Esophagus muscularis mucosa (tissue), 4 donors: ENCODE data around the gene LAMA1. TPM values are rescaled to one million over a fixed set of nuclear protein-coding genes. Genes with fewer than 3 reads are reported as not detected.

Experiments
- DNase-seq: peaks from one replicate; pipeline ENCODE4 v3.0.0-alpha.2; 2017; ENCODE audit errors: extremely low spot score
- H3K27ac ChIP-seq, 4 donors: fragments of 200-600 bp; sonication (generic); replicated peaks in 1 of 4; 1 replicate in 3 of 4; 2 replicates in 1 of 4; pipeline ENCODE4 v1.5.1; 2016 to 2019; ENCODE audit warnings: mild to moderate bottlenecking in 1 of 4
- H3K27me3 ChIP-seq, 4 donors: fragments of 200-600 bp; sonication (generic); one replicate each; pipeline versions ENCODE4 v1.5.1 to v1.6.0; 2016 to 2019
- H3K36me3 ChIP-seq, 4 donors: fragments of 200-600 bp; sonication (generic); one replicate each; pipeline ENCODE4 v1.5.1; 2016 to 2019
- H3K4me1 ChIP-seq, 4 donors: fragments of 200-600 bp; sonication (generic); one replicate each; pipeline ENCODE4 v1.5.1; 2016 to 2019
- H3K4me3 ChIP-seq, 4 donors: fragments of 200-600 bp; sonication (generic); 1 replicate in 2 of 4; 2 replicates in 2 of 4; pipeline ENCODE4 v1.5.1; 2016 to 2019; ENCODE audit warnings: mild to moderate bottlenecking in 4 of 4, moderate library complexity in 1 of 4
- H3K9me3 ChIP-seq, 4 donors: fragments of 200-600 bp; sonication (generic); 1 replicate in 3 of 4; 2 replicates in 1 of 4; pipeline ENCODE4 v1.5.1; 2016 to 2019
- EP300 ChIP-seq: sonication (generic); formaldehyde crosslinking; IDR thresholded peaks from one replicate; pipeline ENCODE4 v1.6.1; 2017; ENCODE audit warnings: antibody characterized with exemption
- POLR2A ChIP-seq: fragments of 450-650 bp; IDR thresholded peaks from one replicate; pipeline ENCODE4 v1.6.1; 2017; ENCODE audit warnings: antibody characterized with exemption, moderate library complexity, mild to moderate bottlenecking, low read depth
- POLR2AphosphoS5 ChIP-seq, 2 donors: sonication (generic); formaldehyde crosslinking; IDR thresholded peaks; one replicate each; pipeline ENCODE4 v1.6.1; 2017; ENCODE audit warnings: antibody characterized with exemption in 2 of 2
- WGBS: methylation state at CpG from one replicate; pipeline ENCODE4 v1.1.5; 2018; 5-methylcytosine and 5-hydroxymethylcytosine counted together
- intact Hi-C: fragments of 100-400 bp; cut with DNase I; formaldehyde crosslinking; loops from one replicate; pipeline ENCODE4 v1.15.1; 2023
- total RNA-seq, 4 donors: library from RNA; depleted of rRNA; stranded (reverse); fragments of >200 nt; gene quantifications; one replicate each; pipeline versions ENCODE4 v1.1.0 to v1.2.1, GENCODE V29; 2016
- TF ChIP-seq, protein P1 (sequence below), 3 experiments: fragments of 200-600 bp in 2 of 3; fragments of 450-650 bp in 1 of 3; sonication (generic) in 2 of 3; IDR thresholded peaks; one replicate each; pipeline ENCODE4 v1.5.1; 2017 to 2019; ENCODE audit warnings: antibody characterized with exemption in 3 of 3, mild to moderate bottlenecking in 2 of 3, moderate library complexity in 1 of 3

Gene LAMA1
- total RNA-seq, 4 donors from 2014 or later: 0.17 to 0.69 (median 0.37) TPM

DNA sequence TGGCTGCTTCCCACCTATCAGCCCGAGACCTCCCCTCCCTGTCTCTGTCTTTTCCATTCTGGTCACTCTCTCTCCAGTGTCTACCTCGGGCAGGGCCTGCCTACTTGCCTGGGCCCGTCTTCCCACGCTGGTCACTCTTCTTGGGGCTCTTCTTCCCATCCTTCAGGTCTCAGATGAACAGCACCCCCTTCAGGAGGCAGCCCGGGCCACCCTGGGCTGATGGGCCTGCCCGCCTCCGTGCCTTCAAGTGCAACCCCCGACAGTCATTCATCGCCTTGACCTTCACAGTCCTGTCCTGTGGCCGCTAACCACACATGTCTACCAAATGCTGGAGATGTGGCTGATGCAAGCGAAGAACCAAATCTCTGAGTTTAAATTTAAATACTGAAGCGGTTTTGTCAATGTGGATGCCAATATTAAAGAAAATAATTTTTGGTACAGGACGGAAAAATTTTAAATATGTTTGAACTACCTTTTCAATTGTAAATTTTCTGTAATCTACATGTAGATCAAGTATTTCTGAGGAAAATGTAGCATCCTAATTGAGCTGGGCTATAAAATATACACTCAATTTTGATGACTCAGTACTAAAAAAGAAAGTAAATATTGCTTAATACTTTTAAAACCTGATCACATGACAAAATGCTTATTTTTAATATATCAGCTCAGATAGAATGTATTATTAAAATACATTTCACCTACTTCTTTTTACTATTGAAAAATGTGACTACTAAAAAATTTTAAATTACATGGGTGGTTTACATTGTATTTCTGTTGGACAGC is 96.4 kb downstream of the LAMA1 start:
- Histone ChIP-seq H3K4me3 (no peak overlapping the region), H3K27ac (no peak overlapping the region), H3K36me3 (no peaks in the 10 kb centered on the region), H3K4me1 (no peaks in the 10 kb centered on the region), H3K27me3 (peaks cover 0 to 18% (median 0%) of the 10 kb centered on the region in 4 donors), H3K9me3 (no peaks in the 10 kb centered on the region)
- 93% methylated on average over 13 of the region's 13 CpGs for WGBS
- intact Hi-C loops: no loop called here
- DNase-seq: no peak
- TF ChIP-seq POLR2A (no peak), POLR2AphosphoS5 (IDR thresholded peaks at IDR 0.05) (no peak), EP300 (no peak)
- TF ChIP-seq, protein P1, sequence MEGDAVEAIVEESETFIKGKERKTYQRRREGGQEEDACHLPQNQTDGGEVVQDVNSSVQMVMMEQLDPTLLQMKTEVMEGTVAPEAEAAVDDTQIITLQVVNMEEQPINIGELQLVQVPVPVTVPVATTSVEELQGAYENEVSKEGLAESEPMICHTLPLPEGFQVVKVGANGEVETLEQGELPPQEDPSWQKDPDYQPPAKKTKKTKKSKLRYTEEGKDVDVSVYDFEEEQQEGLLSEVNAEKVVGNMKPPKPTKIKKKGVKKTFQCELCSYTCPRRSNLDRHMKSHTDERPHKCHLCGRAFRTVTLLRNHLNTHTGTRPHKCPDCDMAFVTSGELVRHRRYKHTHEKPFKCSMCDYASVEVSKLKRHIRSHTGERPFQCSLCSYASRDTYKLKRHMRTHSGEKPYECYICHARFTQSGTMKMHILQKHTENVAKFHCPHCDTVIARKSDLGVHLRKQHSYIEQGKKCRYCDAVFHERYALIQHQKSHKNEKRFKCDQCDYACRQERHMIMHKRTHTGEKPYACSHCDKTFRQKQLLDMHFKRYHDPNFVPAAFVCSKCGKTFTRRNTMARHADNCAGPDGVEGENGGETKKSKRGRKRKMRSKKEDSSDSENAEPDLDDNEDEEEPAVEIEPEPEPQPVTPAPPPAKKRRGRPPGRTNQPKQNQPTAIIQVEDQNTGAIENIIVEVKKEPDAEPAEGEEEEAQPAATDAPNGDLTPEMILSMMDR (IDR thresholded peaks at IDR 0.05): no peak

DNA sequence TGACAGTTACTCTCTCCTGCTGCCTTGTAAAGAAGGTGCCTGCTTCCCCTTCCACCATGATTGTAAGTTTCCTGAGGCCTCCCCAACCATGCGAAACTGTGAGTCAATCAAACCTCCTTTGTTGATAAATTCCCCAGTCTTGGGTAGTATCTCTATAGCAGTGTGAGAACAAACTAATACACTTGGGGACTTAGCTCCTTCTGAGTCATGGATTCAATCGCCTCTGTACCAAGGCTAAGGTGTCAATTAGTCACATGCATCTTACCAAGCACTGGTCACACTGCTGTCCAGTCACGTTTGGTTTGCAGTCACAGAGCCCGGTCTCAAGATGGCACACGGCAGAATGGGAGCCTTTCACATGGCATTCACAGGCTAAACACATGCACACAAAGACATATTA is 100.6 kb downstream of the LAMA1 start:
- no peaks in the 10 kb centered on the region for H3K27me3 ChIP-seq
- intact Hi-C loops: no loop called here

DNA sequence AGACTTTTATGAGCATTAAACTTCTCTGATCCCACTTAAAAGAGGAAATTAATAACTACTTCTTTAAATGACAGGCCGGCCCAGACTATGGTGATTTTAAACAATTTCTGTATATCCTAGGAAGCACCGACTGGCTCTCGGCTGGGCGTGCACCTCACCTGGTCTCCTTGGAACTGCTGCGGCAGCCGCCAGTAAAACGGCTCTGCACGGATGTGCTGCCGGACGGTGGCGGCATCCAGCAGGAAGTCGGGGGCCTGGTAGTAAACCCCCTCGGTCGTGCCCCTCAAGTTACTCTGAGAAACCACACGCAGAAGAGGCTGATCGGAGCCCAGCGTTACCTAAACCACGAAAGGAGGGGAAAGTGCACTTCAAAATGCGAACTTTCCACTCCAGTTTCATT is 106.5 kb downstream of the LAMA1 start:
- WGBS: 53% methylated on average over 17 of the region's 19 CpGs

More for the DNA sequence above, 100.6 kb downstream of the LAMA1 start:
- TF ChIP-seq POLR2AphosphoS5 (IDR thresholded peaks at IDR 0.05): no peak
- TF ChIP-seq, protein P1 (IDR thresholded peaks at IDR 0.05): no peak
- TF ChIP-seq POLR2A: no peak
- TF ChIP-seq EP300: no peak
- H3K36me3 ChIP-seq: no peaks in the 10 kb centered on the region
- H3K9me3 ChIP-seq: no peaks in the 10 kb centered on the region
- WGBS: 96% methylated on average over 4 of the region's 5 CpGs
- H3K4me3 ChIP-seq: no peak overlapping the region
- H3K27ac ChIP-seq: no peak overlapping the region
- no peaks in the 10 kb centered on the region for H3K4me1 ChIP-seq
- no peak for DNase-seq

DNA sequence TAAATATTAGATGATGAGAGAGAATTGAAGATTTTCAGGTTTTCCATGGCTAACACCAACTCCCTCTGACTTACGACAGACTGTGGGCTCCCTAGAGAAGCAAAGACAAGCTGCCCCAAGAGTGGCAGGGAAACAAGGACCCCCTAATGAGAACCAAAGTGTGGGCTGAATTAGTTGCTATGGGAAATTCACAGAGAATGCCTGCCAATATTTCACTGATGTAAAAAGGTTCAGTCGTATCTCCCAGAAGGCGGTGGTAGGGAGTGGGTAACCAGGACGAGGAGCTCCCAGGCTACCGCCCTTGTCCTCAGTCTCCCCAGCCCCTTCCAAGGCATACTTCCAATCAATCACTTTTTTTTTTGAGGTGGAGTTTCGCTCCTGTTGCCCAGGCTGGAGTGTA is 113.6 kb downstream of the LAMA1 start:
- Histone ChIP-seq H3K36me3 (no peaks in the 10 kb centered on the region), H3K27me3 (peaks cover 0 to 11% (median 0%) of the 10 kb centered on the region in 4 donors), H3K4me3 (no peak overlapping the region), H3K9me3 (no peaks in the 10 kb centered on the region), H3K4me1 (no peaks in the 10 kb centered on the region), H3K27ac (no peak overlapping the region)
- 85% methylated on average over 6 of the region's 6 CpGs for WGBS
- no peak for DNase-seq
- intact Hi-C loops: no loop called here
- TF ChIP-seq POLR2A: no peak
- TF ChIP-seq, protein P1 (IDR thresholded peaks at IDR 0.05): no peak

More for the DNA sequence above, 106.5 kb downstream of the LAMA1 start:
- no peaks in the 10 kb centered on the region for H3K36me3 ChIP-seq
- H3K4me1 ChIP-seq: no peaks in the 10 kb centered on the region
- peak overlapping the region in 1 of 4 donors; percentile 10 for H3K4me3 ChIP-seq
- no peaks in the 10 kb centered on the region for H3K9me3 ChIP-seq
- TF ChIP-seq EP300: no peak
- no peak for TF ChIP-seq POLR2AphosphoS5 (IDR thresholded peaks at IDR 0.05)
- TF ChIP-seq, protein P1 (IDR thresholded peaks at IDR 0.05): no peak
- TF ChIP-seq POLR2A: no peak
- H3K27me3 ChIP-seq: peaks cover 0 to under 1% (median 0%) of the 10 kb centered on the region in 4 donors
- no peak for DNase-seq
- intact Hi-C loops: no loop called here
- no peak overlapping the region for H3K27ac ChIP-seq
